ENCODE measurements around the gene SF3A2.

SF3A2 gene

DNA sequence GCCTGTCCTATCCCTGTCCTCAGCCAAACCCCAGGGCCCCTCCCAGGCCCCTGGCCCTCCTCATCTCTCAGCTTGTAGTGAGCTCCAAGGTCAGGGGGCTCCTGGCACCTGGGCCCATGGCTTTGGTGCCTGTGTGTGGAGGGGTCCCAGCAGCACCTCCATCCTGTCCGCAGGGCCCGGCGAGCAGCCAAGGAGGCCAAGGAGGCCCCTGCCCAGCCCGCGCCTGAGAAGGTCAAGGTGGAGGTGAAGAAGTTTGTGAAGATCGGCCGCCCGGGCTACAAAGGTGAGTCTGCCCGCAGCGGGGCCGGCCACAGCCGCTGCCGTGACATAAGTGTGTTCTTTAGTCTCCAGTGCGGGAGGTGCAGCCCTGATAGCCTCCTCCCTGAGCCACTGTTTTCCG lies 8.6 kb downstream of the SF3A2 start:
- TF ChIP-seq, protein P1, sequence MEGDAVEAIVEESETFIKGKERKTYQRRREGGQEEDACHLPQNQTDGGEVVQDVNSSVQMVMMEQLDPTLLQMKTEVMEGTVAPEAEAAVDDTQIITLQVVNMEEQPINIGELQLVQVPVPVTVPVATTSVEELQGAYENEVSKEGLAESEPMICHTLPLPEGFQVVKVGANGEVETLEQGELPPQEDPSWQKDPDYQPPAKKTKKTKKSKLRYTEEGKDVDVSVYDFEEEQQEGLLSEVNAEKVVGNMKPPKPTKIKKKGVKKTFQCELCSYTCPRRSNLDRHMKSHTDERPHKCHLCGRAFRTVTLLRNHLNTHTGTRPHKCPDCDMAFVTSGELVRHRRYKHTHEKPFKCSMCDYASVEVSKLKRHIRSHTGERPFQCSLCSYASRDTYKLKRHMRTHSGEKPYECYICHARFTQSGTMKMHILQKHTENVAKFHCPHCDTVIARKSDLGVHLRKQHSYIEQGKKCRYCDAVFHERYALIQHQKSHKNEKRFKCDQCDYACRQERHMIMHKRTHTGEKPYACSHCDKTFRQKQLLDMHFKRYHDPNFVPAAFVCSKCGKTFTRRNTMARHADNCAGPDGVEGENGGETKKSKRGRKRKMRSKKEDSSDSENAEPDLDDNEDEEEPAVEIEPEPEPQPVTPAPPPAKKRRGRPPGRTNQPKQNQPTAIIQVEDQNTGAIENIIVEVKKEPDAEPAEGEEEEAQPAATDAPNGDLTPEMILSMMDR (conservative IDR thresholded peaks at IDR 0.05; ENCODE audit: control insufficient read depth, insufficient read depth, low read depth, low read length), result no peak
- no peak for DNase-seq (ENCODE audit: low read depth)
- no peak overlapping the region for H3K4me3 ChIP-seq (ENCODE audit: control insufficient read depth, low read depth, low read length)

DNA sequence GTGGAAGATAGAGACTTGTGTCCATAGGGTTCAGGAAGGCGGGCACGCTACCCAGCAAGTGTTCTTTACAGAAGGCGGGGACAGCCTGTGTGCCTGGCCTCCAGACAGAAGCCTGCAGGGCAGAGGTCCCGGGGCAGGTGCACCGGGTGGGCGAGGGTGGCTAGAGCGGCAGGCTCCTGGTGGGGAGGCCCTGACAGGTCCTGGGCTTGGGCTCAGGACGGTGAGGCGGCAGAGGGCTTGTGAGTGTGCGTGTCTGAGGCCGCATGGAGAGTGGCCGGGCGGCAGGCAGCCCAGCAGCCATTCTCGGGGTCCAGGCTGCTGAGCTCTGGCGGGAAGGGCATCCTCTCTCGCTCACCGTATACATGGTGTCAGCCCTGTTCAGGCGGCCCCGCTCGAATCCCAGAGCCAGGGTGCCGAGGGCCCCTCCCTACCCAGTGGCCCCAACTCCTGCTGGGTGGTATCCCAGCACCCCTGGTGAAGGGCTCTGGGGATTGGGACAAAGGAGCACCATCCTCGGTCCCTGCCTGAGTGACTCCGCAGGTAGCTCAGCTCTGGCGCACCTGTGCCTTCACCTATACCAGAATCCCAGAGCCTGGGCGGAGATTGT lies 9.5 kb downstream of the SF3A2 start:
- no peak for DNase-seq (ENCODE audit: low read depth)
- TF ChIP-seq, protein P1 (conservative IDR thresholded peaks at IDR 0.05; ENCODE audit: control insufficient read depth, insufficient read depth, low read depth, low read length), result no peak
- H3K4me3 ChIP-seq (ENCODE audit: control insufficient read depth, low read depth, low read length), result no peak overlapping the region

DNA sequence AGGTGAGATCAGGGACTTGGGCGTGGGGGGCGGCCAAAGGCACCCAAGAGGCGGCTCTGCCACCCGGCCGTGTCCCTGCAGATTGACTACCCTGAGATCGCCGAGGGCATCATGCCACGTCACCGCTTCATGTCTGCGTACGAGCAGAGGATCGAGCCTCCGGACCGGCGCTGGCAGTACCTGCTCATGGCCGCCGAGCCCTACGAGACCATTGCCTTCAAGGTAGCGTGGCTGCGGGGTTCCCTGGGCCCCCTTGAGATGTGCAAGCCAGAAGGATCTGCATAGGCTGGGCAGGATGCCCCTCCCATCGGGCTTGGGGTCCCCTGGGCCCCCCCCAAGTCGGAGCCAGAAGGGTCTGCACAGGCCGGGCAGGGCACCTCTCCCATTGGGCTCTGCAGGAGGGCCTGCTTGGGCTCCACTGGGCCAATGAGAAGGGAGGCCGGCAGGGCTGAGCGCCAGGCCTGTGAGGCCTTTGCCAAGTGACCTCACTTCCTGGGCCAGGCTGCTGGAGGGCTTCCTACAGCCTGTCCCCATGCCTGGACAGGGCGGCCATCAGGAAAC lies 10.3 kb downstream of the SF3A2 start:
- no peak overlapping the region for H3K4me3 ChIP-seq (ENCODE audit: control insufficient read depth, low read depth, low read length)
- TF ChIP-seq, protein P1 (conservative IDR thresholded peaks at IDR 0.05; ENCODE audit: control insufficient read depth, insufficient read depth, low read depth, low read length), result no peak
- DNase-seq (ENCODE audit: low read depth), result peak; percentile 73

DNA sequence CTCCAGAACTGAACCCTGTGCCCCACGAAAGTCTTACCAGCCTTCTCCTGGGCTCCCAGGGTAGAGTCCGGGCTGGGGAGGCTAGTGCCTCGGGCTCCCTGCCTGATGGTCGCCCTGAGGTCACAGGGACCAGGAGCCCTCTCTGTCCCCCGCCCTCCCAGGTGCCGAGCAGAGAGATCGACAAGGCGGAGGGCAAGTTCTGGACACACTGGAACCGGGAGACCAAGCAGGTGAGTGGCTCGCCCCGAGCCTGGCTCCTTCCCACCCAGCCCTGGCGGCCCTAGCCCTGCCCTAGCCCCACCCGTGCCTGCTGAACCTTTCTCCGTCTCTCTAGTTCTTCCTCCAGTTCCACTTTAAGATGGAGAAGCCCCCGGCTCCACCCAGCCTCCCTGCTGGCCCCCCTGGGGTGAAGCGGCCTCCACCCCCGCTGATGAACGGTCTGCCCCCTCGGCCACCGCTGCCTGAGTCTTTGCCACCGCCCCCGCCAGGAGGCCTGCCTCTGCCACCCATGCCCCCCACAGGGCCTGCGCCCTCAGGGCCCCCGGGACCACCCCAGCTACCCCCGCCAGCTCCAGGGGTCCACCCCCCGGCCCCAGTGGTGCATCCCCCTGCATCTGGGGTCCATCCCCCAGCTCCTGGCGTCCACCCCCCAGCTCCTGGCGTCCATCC lies 10.9 kb downstream of the SF3A2 start:
- DNase-seq (ENCODE audit: low read depth), result no peak
- H3K4me3 ChIP-seq (ENCODE audit: control insufficient read depth, low read depth, low read length), result no peak overlapping the region
- TF ChIP-seq, protein P1 (conservative IDR thresholded peaks at IDR 0.05; ENCODE audit: control insufficient read depth, insufficient read depth, low read depth, low read length), result no peak

DNA sequence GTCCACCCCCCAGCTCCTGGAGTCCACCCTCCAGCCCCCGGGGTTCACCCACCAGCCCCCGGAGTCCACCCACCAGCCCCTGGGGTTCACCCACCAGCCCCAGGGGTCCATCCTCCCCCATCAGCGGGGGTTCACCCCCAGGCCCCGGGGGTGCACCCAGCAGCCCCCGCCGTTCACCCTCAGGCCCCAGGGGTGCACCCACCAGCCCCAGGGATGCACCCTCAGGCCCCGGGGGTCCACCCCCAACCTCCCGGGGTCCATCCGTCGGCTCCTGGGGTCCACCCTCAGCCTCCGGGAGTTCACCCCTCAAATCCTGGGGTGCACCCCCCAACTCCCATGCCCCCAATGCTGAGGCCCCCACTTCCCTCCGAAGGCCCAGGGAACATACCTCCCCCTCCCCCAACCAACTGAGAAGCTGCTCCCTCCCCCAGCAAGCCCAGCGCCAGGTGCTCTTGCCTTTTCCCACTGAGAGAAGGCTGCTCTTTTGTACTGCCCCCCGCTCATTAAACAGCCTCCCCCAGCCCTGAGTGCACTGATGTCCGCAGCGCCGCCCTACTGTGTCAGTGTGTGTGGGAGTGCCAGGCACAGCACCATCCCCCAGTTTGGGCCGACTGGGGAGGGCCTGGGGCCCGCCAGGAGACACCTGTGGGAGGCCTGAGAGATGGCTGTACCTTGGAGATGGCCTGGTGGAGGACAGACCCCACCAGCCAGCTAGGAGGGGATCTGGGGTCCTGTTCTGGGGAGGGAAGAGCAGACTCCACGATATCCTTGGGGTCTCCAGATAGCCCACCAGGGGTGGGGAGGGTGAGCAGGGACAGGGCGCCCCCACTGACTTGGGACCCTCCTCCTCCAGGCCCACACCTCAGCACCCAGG lies 11.7 kb downstream of the SF3A2 start:
- TF ChIP-seq, protein P1 (conservative IDR thresholded peaks at IDR 0.05; ENCODE audit: control insufficient read depth, insufficient read depth, low read depth, low read length), result no peak
- no peak for DNase-seq (ENCODE audit: low read depth)
- no peak overlapping the region for H3K4me3 ChIP-seq (ENCODE audit: control insufficient read depth, low read depth, low read length)

DNA sequence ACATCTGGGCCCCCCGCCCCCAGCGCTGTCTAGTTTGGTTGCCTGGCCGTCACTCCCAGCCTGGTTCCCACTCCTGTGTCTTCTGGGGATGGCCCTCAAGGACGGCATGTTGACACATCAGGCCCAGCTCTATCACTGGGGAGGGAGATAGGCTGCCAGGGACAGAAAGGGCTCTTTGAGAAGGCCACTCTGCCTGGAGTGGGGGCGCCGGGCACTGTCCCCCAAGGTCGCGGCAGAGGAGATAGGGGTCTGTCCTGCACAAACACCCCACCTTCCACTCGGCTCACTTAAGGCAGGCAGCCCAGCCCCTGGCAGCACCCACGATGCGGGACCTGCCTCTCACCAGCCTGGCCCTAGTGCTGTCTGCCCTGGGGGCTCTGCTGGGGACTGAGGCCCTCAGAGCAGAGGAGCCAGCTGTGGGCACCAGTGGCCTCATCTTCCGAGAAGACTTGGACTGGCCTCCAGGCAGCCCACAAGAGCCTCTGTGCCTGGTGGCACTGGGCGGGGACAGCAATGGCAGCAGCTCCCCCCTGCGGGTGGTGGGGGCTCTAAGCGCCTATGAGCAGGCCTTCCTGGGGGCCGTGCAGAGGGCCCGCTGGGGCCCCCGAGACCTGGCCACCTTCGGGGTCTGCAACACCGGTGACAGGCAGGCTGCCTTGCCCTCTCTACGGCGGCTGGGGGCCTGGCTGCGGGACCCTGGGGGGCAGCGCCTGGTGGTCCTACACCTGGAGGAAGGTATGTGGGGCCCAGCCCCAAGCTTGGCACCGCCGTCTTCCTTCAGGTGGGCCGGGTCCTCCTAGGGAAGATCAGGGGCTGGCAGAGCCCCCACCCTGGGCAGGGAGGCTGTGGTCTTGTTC lies 12.6 kb downstream of the SF3A2 start, which contains the start of gene AMH:
Gene AMH (plus strand): TSS at position 314 of the 857 bp plus-strand sequence. CDS start 10 bp downstream, at position 324.
- H3K4me3 ChIP-seq (ENCODE audit: control insufficient read depth, low read depth, low read length), result no peak within 1 kb of the TSS
- DNase-seq (ENCODE audit: low read depth), result no peak
- TF ChIP-seq, protein P1 (conservative IDR thresholded peaks at IDR 0.05; ENCODE audit: control insufficient read depth, insufficient read depth, low read depth, low read length), result no peak
